Measurements from ENCODE around the gene OPHN1. TPM values are rescaled to one million over a fixed set of nuclear protein-coding genes. Genes with fewer than 3 reads are reported as not detected.
A peak's percentile ranks its signal among the peaks of the same experiment; 100 is the strongest.

Gene OPHN1
- polyA plus RNA-seq, 1 donor = 16.6 TPM

GRCh38 chrX:68238568-68238967 lies 194.7 kb downstream of the OPHN1 start:
- DNase-seq = no peak

DNA sequence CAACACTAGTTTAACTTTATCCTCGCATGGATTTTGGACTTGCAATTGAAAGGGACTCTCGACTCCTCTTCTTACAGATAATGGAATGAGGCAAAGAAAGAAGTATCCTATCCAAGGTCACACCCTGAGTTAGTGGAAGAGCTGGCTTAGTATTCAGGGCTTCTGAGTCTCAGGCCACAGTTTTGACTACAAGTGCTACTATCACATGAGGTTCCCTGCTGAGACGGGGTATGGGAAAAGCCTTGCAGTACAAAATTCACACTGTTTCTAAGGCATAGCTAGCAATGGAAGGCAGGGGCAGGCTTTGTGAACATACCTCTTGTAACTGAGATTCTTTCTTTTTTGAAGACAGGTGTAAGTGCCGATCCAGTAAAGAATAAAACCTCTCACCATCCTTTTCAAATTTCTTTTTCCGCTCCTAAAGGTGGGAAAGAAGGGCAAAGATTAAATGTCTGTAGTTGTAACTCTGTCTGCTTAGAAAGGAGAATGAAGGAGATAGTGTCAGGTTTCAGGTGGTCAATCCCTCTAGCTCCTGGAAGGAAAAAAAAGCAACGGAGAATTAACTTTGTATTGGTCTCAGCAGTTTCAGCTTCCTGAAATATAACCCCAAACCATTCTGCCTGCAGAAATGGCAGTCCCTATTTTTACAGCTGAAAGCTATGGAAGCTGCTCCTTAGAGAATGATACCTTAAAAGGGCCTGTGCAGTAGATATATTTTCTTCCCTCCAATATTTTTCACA lies 199.0 kb downstream of the OPHN1 start:
- DNase-seq = no peak

DNA sequence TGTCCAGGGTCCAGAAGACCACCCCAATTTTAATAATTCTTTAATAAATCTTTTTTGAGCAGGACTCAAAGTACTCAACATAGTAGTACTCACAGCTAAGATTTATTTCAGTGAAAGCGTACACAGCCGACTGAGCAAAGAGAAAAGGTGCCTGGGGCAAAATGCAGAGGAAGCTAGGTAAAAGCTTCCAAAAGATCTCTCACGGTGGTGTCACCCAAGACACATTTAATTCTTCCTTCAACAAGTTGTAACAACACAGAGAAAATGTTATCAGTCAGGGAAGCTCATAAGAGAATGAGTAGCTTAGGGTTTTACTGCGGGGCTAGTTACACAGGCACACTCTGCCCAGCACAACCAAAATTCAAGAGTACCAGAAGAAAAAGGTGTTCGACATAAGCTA lies 201.1 kb downstream of the OPHN1 start:
- DNase-seq = no peak

GRCh38 chrX:68209008-68209407 lies 224.3 kb downstream of the OPHN1 start:
- DNase-seq = no peak

DNA sequence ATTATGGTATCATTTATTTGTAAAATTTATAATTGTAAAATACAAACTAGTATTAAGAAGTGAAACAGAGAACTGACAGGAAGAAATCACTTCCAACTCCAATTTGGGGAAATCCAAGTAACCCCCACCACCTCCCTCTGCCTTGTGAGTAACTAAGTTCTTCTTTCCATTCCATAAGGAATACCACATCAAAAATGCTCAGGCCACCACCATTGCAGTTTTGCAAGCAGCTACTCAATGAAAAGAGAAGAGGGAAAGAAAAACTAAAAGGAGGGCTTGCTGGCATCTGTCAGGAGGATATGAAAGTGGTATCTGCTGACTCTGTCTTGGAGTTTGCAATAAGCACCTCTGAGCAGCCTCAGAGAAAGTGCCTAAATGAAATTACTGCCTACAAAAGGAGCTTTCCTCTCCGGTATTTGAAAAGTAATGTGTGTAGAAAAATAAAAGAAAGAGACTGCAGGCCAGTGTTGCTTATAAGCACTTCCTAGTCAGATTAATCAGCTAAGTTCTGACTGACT lies 228.7 kb downstream of the OPHN1 start:
- no peak for DNase-seq

DNA sequence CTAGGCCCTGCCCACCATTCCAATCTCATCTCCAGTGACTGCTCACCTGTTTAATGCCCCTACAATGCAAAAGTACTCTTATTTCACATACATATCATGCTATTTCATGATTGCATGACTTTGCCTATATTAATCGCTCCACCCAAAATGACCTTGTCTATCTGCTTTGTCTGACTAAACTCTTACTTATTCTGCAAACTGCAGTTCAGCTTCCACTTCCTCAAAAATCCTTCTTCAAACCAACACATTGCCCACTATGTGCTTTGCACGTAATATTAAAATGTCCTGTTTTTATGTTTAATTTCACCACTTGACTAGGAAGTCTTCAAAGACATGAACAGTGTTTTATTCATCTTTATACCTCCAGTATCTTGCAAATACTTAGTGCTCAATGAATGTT lies 229.6 kb downstream of the OPHN1 start:
- no peak for DNase-seq

- no peak for DNase-seq
These were observed 230.1 kb downstream of the OPHN1 start for GRCh38 chrX:68203211-68203610.

DNA sequence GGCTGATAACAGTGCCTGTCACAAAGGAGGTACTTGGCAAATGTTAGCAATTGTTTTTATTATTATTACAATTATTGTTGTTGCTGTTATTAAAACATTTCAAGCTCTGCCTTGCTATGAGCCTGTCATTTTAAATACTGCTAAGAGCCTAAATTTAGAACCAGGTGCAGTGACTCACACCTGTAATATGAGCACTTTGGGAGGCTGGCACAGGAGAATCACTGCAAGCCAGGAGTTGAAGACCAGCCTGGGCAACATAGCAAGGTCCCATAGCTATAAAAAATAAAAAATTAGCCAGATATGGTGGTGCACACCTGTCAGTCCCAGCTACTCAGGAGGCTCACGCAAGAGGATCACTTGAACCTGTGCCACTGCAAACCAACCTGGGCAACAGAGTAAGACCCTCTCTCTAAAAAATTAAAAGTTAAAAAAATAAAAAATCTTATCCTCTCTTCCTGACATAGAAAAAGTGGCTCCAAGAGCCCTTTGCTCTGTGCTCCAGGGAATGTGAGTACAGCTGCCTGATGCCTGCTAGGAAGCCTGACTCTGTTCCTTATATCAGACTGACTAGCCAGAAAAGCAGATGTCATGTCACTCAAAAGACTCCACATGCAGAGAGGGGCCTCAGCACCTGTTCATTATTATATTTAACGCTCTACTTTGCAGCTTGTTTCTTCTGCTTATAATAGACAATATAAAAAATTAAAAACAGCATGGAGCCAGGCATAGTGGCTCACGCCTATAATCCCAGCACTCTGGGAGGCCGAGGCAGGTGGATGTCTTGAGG lies 234.0 kb downstream of the OPHN1 start:
- peak; percentile 8 for DNase-seq

DNA sequence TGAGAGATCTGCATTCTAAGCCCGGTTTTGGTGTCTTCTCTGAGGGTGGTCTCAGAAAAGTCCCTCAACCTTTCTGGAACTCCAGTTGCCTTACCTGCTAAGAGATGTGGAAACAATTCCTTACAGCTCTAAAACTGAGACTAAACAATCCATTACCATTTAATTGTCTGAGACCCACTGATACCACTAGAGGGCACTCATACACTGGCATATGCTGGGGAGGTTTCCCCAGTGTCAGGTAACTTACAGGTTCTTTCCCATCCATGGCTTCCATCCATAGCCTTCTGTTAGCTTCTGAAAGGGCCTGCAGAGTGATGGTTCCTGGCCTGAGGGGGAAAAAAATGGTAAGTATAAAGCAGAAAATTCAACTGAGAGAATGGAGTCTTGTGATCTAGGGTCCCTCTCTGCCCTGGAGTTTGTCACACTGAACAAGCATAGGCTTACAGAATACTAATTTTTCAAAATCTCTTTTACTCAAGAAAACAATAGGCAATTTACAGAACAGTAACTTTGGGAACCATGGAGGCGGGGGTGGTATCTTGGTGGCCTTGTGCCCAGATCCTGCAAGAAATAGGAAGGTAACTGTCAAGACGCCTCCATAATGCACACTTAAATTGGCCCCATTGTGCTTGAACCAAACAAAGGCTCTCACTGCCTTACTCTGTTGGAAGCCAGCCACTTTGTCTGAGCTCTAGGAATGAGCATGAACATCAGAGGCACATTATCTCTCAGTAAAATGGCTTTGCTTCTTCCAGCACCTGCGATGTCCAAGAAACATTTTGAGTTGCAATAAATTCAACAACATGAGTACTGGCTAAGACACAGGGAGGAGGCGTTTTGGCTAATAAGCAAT lies 236.1 kb downstream of the OPHN1 start:
- DNase-seq = peak; percentile 44

DNA sequence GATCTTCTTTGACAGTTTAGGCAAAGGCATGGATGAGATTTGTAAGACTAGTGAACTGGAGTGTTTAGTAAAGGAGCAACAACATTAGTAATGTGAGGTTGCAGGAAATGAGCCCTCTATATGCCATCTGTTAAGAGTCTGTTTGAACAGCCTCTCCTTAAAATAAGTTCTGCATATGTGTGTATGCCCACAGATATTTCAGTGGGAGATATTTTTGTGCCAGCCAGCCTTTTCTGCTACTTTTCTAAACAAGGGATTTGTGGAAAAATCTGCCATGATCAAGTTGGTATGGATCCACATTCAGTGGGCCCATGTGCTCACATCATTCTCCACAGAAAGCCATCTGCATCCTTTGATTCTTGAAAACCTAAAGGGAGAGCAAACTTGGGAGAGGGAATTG lies 237.7 kb downstream of the OPHN1 start:
- no peak for DNase-seq

DNA sequence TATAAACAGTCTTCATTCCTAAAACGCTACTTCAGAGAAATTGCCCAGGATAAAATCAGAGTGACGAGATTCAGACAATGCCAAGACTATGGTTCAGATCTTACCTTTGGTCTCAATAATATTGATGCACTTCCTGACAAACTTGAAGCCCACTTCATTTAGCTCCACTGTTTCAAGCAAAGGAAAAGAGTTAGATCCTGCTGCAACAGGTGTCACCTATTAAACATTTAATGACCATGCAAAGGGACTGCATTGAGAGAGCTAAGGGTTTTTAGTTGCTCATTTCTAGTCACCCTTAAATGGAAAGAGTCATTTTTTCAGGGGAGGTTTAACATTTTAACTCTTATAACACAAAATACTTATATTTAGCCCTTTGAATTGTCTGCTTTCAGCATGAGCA lies 239.5 kb downstream of the OPHN1 start:
- no peak for DNase-seq

GRCh38 chrX:68193234-68193633 lies 240.1 kb downstream of the OPHN1 start:
- no peak for DNase-seq

DNA sequence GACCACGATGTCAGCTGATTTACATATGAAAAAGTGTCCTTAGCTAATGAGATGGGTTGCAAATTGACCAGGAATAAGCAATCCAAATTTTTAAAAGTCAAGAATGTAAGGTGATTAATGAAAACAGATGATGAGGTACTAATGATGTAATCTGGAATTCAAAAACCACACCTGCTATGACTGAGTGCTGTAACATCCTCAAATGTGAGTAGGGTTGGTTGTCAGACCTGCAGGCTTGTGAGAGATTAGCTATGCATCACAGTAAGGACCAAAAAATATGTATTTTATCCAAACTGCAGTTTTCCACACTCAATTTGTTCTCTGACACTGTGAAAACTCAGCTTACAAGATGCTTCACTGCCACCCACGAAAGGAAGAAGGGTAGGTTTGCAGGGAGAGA lies 242.5 kb downstream of the OPHN1 start:
- no peak for DNase-seq

DNA sequence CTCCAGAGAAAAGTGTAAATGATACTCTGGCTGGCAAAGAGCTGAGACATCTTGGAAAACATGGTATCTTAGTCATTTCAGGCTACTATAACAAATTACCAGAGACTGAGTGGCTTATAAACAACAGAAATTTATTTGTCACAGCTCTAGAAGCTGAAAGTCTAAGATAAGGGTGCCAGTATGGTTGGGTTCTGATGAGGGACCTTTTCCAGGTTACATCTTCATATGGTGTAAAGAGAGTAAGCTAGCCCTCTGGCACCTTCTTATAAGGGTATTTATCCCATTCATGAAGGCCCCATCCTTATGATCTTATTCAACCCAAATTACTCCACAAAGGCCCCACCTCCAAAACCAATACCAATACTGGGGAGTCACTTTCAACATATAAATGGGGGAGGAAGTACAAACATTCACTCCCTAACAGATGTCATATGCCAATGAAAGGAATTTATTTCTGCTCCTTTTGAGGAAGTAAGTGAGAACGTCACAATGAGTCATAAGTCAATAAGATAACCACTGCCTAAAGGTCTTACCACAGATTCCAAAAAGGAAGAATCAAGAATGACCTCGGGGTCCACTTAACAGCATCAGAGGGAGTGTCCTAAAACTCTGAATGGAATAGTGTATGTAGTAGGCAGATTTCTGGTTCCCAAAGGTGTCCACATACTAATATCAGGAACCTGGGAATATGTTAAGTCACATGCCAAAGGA lies 246.6 kb downstream of the OPHN1 start:
- DNase-seq = no peak

- DNase-seq = no peak
These were observed 248.1 kb downstream of the OPHN1 start for GRCh38 chrX:68185161-68185560.

DNA sequence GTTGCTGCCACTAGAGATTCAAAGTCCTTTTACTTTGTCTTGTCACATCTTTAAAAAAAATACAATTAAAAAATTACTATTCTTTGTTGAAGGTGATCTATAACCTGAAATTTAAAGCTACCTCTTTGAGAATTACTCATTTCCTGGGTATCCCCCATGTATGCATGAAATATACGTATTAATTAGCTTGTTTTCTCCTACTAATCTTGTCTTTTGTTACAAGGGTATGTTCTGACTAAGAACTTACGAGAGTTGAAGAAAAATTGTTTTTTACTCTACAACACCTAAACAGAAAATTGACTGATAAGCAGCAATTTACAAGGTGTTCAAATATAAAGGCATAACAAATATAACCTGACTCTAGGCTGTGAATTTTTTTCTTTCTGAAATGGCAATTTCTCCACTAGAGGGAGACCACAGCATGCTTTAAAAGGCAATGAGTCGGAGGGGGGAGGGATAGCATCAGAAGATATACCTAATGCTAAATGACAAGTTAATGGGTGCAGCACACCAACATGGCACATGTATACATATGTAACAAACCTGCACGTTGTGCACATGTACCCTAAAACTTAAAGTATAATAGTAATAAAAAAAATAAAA lies 249.6 kb downstream of the OPHN1 start:
- peak; percentile 6 for DNase-seq

DNA sequence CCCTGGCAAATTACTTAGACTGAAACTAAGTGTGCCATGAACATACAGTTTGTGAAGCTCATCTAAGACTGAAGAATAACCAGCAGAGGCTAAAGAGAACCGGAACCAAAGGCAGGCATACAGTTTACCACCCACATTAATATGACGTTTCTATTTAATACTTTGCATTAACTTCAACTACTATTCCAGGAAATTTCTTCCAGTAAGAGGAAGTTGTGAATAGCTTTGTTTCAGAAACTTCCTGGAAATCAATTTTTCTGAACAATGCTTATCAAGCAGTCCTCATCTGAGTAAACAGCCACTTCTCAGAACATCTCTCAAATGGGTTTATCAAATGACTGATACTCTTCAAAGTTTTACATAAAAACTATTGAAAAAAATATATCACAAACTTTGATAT lies 252.7 kb downstream of the OPHN1 start:
- DNase-seq = no peak

DNA sequence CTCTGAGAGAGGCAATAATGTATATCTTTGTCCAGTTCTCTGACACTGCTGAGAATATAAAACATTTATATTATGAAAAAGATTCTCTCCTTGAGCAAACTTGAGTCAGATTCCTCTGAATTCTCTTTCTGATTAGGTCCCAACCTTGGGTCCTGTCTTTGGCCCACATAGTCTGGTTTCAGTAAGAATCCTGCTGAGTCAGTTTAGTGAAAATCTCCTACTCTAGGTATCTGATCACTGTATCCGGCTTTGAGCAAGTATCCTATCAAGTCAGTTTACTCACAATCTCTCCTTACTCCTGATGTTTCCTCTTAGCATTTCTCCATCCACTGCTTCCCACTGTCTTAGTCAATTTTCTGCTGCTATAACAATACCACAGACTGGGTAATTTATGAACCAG lies 253.9 kb downstream of the OPHN1 start:
- DNase-seq = no peak

DNA sequence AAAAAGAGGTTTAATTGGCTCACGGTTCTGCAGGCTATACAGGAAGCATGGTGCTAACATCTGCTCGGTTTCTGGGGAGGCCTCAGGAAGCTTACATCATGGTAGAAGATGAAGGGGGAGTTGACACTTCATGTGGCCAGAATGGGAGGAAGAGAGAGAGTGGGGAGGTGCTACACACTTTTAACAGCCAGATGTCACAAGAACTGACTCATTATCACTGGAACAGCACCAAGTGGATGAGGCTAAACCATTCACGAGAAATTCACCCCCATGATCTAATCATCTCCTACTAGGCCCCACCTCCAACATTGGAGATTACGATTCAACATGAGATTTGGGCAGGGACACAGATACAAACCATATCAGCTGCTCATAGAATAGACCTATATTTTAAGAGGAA lies 255.8 kb downstream of the OPHN1 start:
- no peak for DNase-seq

DNA sequence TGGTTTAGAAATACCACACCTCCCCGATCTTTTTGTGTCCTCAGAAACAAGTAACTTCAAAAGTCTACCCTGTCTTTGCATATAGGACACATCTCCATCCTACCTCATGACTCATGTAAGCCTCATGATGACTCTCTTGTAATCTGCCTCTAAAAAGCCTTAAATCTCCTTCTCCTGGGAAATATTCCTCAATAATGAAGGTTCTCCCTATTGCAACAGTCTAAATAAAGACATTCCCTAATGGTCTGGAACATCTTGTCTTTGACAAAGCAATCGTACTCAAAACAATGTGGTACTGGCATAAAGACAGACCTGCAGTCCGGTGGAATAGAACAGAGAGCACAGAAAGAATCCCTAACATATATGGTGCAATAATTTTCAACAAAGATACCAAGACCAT lies 257.7 kb downstream of the OPHN1 start:
- no peak for DNase-seq

GRCh38 chrX:68163441-68163840 lies 269.9 kb downstream of the OPHN1 start:
- DNase-seq = no peak

- no peak for DNase-seq
These were observed 285.4 kb downstream of the OPHN1 start for GRCh38 chrX:68147848-68148247.
